ENCODE results near the gene ZMYND10. TPM values are rescaled to one million over a fixed set of nuclear protein-coding genes. Genes with fewer than 3 reads are reported as not detected.

The ZMYND10 gene
- total RNA-seq, 1 experiment from 2014 or later, result 0.74 TPM

DNA sequence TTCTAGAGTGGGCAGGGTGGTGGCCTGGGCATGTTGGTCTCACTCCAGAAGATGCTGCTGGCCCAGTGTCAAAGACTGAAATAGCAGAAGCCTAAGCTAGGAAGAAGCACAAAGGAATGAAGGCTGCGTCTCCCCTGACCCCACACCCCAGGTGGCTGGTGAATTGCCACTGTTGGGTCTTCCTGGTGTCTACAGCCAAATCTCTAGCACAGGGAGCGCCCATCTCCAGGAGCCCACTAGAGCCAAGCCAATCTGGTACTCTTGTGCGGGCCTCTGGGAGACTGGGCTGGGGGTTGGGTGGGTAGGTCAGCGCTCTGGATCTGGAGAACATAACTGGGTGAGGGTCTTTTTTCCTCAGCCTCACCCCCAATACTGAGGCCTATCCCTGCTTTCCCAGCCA lies 18.4 kb downstream of the ZMYND10 start (continued):
- TF ChIP-seq FOXK1 (CRISPR knock-in tag; IDR thresholded peaks at IDR 0.05) (no peak), NFE2L1 (CRISPR knock-in tag; IDR thresholded peaks at IDR 0.05) (no peak)

DNA sequence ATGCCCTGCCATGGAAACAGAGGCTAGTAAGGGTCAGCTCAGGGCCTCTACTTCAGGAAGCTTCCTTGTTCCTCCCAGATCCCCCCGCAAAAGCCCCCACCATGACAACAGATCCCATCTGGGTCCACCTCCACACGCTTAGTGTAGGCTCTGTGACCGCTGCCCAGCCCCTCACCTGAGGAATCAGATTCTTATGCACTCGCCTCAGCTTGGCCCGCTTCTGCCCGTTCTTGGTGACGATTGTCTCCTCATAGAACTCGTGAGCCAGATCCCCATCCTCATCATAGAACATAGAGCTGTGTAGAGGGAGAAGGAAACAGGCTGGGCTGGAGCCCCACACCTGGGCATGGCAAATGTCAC lies 19.4 kb downstream of the ZMYND10 start:
- H3K27ac Mint-ChIP-seq, result no peak overlapping the region
- no peak for ATAC-seq
- POLR2A ChIA-PET, result interaction anchor here (0.8 kb wide), 1 partner anchor 11 kb away, joined by 3 read pairs; no protein-coding TSS in a partner anchor
- TF ChIP-seq, protein P1, sequence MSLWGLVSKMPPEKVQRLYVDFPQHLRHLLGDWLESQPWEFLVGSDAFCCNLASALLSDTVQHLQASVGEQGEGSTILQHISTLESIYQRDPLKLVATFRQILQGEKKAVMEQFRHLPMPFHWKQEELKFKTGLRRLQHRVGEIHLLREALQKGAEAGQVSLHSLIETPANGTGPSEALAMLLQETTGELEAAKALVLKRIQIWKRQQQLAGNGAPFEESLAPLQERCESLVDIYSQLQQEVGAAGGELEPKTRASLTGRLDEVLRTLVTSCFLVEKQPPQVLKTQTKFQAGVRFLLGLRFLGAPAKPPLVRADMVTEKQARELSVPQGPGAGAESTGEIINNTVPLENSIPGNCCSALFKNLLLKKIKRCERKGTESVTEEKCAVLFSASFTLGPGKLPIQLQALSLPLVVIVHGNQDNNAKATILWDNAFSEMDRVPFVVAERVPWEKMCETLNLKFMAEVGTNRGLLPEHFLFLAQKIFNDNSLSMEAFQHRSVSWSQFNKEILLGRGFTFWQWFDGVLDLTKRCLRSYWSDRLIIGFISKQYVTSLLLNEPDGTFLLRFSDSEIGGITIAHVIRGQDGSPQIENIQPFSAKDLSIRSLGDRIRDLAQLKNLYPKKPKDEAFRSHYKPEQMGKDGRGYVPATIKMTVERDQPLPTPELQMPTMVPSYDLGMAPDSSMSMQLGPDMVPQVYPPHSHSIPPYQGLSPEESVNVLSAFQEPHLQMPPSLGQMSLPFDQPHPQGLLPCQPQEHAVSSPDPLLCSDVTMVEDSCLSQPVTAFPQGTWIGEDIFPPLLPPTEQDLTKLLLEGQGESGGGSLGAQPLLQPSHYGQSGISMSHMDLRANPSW (CRISPR knock-in tag; conservative IDR thresholded peaks at IDR 0.05; ENCODE audit: low read depth), result no peak
- TF ChIP-seq, protein P2, sequence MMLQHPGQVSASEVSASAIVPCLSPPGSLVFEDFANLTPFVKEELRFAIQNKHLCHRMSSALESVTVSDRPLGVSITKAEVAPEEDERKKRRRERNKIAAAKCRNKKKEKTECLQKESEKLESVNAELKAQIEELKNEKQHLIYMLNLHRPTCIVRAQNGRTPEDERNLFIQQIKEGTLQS (CRISPR knock-in tag; conservative IDR thresholded peaks at IDR 0.05), result no peak
- no peak for TF ChIP-seq NFE2L1 (CRISPR knock-in tag; IDR thresholded peaks at IDR 0.05)
- no peaks in the 10 kb centered on the region for H3K27me3 Mint-ChIP-seq (ENCODE audit: low read depth)
- H3K36me3 Mint-ChIP-seq, result peaks cover 18% of the 10 kb centered on the region
- peaks cover 30% of the 10 kb centered on the region for H3K4me1 Mint-ChIP-seq
- no peak for DNase-seq (ENCODE audit: low spot score)
- CTCF ChIA-PET, result no interaction called here
- H3K9me3 Mint-ChIP-seq, result no peaks in the 10 kb centered on the region
- H3K4me3 Mint-ChIP-seq, result peak overlapping the region; percentile 29; the same call in 1 of the 2 replicates

DNA sequence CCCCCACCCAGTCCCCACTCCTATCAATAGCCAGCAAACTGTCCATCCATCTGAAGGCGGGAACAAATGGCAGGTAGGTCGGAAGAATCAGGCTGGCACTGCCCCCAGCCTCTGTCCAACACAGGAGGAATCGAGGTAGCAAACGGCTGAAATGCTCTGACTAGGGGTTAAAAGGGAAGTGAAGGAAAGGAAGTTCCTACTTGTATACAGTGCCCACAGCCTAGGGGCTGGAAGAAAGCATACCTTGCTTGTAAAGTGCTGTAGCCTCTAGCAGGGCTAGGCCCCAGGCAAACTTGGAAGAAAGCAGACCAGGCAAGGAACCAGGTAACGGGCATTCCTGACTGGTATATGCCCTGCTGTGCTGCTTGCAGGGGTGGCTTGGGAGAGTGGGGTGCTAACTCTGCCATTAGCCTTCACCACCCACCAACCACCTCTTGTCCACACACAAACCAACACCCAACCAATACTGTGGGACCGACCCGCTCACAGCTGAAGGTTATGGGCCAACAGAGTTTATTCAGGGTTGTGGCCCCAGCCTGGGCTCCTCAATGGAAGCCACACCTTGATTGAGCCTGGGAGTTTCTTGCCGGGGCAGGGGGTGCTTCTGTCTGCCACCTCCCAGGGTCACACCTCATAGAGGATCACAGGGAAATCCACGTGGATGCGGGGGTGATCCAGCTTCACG lies 19.9 kb downstream of the ZMYND10 start:
- POLR2A ChIA-PET, result interaction anchor here (0.8 kb wide), 1 partner anchor 12 kb away, joined by 3 read pairs; no protein-coding TSS in a partner anchor
- Mint-ChIP-seq H3K27me3 (ENCODE audit: low read depth) (no peaks in the 10 kb centered on the region), H3K9me3 (no peaks in the 10 kb centered on the region), H3K36me3 (peaks cover 13% of the 10 kb centered on the region), H3K27ac (no peak overlapping the region), H3K4me3 (peak overlapping the region; percentile 29; the same call in 1 of the 2 replicates), H3K4me1 (peaks cover 30% of the 10 kb centered on the region)
- CTCF ChIA-PET, result interaction anchor here (0.7 to 5.5 kb wide), 7 partner anchors 11 to 77 kb away, joined by 3 to 95 read pairs (median 7); partner anchors contain the start of genes HYAL1, HYAL3, IFRD2 and NAA80
- TF ChIP-seq, protein P3, sequence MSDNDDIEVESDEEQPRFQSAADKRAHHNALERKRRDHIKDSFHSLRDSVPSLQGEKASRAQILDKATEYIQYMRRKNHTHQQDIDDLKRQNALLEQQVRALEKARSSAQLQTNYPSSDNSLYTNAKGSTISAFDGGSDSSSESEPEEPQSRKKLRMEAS (CRISPR knock-in tag; IDR thresholded peaks at IDR 0.05), result no peak
- no peak for TF ChIP-seq TCF7 (CRISPR knock-in tag; IDR thresholded peaks at IDR 0.05; ENCODE audit: low read depth)
- ATAC-seq (no peak), DNase-seq (ENCODE audit: low spot score) (no peak)

DNA sequence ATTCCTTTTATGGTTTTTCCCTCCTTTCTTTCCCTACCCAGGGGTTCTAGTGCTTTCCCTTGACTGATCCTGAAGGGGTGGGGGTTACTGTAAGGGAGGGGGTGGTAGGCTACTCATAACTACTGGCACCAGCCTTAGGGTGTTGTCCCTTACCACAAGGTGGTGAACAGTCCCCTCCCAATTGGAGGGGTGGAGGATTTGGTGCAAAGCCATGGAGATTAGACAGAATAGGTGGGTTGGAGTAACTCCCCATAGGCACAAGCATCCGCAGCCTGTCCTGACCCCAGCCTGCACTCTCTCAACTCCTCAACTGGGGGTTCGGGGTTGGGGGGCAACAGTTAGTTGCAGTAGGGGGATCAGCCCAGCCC lies 20.4 kb downstream of the ZMYND10 start:
- ChIA-PET CTCF (interaction anchor here (0.7 to 5.5 kb wide), 8 partner anchors 12 to 287 kb away, joined by 3 to 95 read pairs (median 6); partner anchors contain the start of genes CISH, HYAL1, HYAL3 and IFRD2), POLR2A (no interaction called here)
- DNase-seq (ENCODE audit: low spot score) (no peak), ATAC-seq (no peak)
- no peak overlapping the region for H3K27ac Mint-ChIP-seq
- no peak overlapping the region; the same call in 1 of the 2 replicates for H3K4me3 Mint-ChIP-seq
- H3K27me3 Mint-ChIP-seq (ENCODE audit: low read depth), result no peaks in the 10 kb centered on the region
- H3K9me3 Mint-ChIP-seq, result no peaks in the 10 kb centered on the region
- TF ChIP-seq, protein P4, sequence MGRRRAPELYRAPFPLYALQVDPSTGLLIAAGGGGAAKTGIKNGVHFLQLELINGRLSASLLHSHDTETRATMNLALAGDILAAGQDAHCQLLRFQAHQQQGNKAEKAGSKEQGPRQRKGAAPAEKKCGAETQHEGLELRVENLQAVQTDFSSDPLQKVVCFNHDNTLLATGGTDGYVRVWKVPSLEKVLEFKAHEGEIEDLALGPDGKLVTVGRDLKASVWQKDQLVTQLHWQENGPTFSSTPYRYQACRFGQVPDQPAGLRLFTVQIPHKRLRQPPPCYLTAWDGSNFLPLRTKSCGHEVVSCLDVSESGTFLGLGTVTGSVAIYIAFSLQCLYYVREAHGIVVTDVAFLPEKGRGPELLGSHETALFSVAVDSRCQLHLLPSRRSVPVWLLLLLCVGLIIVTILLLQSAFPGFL (CRISPR knock-in tag; IDR thresholded peaks at IDR 0.05; ENCODE audit: borderline replicate concordance), result no peak
- TF ChIP-seq, protein P5, sequence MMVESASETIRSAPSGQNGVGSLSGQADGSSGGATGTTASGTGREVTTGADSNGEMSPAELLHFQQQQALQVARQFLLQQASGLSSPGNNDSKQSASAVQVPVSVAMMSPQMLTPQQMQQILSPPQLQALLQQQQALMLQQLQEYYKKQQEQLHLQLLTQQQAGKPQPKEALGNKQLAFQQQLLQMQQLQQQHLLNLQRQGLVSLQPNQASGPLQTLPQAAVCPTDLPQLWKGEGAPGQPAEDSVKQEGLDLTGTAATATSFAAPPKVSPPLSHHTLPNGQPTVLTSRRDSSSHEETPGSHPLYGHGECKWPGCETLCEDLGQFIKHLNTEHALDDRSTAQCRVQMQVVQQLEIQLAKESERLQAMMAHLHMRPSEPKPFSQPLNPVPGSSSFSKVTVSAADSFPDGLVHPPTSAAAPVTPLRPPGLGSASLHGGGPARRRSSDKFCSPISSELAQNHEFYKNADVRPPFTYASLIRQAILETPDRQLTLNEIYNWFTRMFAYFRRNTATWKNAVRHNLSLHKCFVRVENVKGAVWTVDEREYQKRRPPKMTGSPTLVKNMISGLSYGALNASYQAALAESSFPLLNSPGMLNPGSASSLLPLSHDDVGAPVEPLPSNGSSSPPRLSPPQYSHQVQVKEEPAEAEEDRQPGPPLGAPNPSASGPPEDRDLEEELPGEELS (CRISPR knock-in tag; IDR thresholded peaks at IDR 0.05), result no peak
- TF ChIP-seq, protein P6, sequence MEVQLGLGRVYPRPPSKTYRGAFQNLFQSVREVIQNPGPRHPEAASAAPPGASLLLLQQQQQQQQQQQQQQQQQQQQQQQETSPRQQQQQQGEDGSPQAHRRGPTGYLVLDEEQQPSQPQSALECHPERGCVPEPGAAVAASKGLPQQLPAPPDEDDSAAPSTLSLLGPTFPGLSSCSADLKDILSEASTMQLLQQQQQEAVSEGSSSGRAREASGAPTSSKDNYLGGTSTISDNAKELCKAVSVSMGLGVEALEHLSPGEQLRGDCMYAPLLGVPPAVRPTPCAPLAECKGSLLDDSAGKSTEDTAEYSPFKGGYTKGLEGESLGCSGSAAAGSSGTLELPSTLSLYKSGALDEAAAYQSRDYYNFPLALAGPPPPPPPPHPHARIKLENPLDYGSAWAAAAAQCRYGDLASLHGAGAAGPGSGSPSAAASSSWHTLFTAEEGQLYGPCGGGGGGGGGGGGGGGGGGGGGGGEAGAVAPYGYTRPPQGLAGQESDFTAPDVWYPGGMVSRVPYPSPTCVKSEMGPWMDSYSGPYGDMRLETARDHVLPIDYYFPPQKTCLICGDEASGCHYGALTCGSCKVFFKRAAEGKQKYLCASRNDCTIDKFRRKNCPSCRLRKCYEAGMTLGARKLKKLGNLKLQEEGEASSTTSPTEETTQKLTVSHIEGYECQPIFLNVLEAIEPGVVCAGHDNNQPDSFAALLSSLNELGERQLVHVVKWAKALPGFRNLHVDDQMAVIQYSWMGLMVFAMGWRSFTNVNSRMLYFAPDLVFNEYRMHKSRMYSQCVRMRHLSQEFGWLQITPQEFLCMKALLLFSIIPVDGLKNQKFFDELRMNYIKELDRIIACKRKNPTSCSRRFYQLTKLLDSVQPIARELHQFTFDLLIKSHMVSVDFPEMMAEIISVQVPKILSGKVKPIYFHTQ (CRISPR knock-in tag; IDR thresholded peaks at IDR 0.05), result no peak
- TF ChIP-seq GABPB1 (CRISPR knock-in tag; IDR thresholded peaks at IDR 0.05) (no peak), JUN (CRISPR knock-in tag; IDR thresholded peaks at IDR 0.05) (no peak), NR2C2 (CRISPR knock-in tag; IDR thresholded peaks at IDR 0.05) (no peak), NFATC4 (CRISPR knock-in tag; IDR thresholded peaks at IDR 0.05) (no peak), SMAD4 (CRISPR knock-in tag; IDR thresholded peaks at IDR 0.05) (no peak), FOXP1 (CRISPR knock-in tag; IDR thresholded peaks at IDR 0.05; ENCODE audit: borderline replicate concordance) (no peak), CBFB (CRISPR knock-in tag; IDR thresholded peaks at IDR 0.05; ENCODE audit: low read depth) (no peak)
- TF ChIP-seq, protein P7, sequence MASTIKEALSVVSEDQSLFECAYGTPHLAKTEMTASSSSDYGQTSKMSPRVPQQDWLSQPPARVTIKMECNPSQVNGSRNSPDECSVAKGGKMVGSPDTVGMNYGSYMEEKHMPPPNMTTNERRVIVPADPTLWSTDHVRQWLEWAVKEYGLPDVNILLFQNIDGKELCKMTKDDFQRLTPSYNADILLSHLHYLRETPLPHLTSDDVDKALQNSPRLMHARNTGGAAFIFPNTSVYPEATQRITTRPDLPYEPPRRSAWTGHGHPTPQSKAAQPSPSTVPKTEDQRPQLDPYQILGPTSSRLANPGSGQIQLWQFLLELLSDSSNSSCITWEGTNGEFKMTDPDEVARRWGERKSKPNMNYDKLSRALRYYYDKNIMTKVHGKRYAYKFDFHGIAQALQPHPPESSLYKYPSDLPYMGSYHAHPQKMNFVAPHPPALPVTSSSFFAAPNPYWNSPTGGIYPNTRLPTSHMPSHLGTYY (CRISPR knock-in tag; IDR thresholded peaks at IDR 0.05), result no peak
- peaks cover 35% of the 10 kb centered on the region for H3K4me1 Mint-ChIP-seq
- peaks cover 12% of the 10 kb centered on the region for H3K36me3 Mint-ChIP-seq

All from WTC11 (cell line).